ENCODE measurements around the gene HCLS1.
"Not testable (repeated sequence)": the region's sequence is repeated elsewhere in the genome, so short reads cannot be mapped to it uniquely, and the experiment has no call there.

Gene HCLS1

GRCh38 chr3:121698476-121698875, 37.8 kb upstream of the HCLS1 start:
- H3K4me3 ChIP-seq (ENCODE audit: low read depth, low read length): no peak overlapping the region
- TF ChIP-seq, protein P1, sequence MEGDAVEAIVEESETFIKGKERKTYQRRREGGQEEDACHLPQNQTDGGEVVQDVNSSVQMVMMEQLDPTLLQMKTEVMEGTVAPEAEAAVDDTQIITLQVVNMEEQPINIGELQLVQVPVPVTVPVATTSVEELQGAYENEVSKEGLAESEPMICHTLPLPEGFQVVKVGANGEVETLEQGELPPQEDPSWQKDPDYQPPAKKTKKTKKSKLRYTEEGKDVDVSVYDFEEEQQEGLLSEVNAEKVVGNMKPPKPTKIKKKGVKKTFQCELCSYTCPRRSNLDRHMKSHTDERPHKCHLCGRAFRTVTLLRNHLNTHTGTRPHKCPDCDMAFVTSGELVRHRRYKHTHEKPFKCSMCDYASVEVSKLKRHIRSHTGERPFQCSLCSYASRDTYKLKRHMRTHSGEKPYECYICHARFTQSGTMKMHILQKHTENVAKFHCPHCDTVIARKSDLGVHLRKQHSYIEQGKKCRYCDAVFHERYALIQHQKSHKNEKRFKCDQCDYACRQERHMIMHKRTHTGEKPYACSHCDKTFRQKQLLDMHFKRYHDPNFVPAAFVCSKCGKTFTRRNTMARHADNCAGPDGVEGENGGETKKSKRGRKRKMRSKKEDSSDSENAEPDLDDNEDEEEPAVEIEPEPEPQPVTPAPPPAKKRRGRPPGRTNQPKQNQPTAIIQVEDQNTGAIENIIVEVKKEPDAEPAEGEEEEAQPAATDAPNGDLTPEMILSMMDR (IDR thresholded peaks at IDR 0.05; ENCODE audit: low read depth, low read length, missing control alignments): no peak
- DNase-seq (ENCODE audit: low read depth): no peak

DNA sequence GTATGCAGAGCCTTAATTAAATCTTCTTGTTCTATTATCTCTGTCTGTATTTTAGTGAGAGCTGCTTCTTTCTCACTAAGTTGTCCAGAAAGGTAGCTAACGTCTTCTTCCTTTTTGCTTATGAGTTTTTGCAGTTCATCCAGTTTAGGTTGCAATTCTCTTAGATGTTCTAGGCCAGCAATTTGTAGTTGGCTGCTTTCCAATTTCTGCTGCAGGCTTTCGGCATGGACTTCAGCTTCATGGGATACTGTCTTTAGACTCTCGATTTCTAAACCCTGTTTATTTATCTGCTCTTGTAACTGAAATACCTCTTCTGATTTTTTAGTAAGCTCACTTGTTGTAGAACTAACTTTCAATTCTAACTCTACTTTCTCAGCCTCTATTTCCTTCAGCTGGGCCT, 35.5 kb upstream of the HCLS1 start:
- no peak overlapping the region for H3K4me3 ChIP-seq (ENCODE audit: low read depth, low read length)

GRCh38 chr3:121692010-121692699, 31.5 kb upstream of the HCLS1 start:
- TF ChIP-seq, protein P1 (IDR thresholded peaks at IDR 0.05; ENCODE audit: low read depth, low read length, missing control alignments): no peak
- DNase-seq (ENCODE audit: low read depth): no peak
- H3K4me3 ChIP-seq (ENCODE audit: low read depth, low read length): no peak overlapping the region

More for the DNA sequence above, 35.5 kb upstream of the HCLS1 start:
- DNase-seq (ENCODE audit: low read depth): no peak
- TF ChIP-seq, protein P1 (IDR thresholded peaks at IDR 0.05; ENCODE audit: low read depth, low read length, missing control alignments): no peak

GRCh38 chr3:121690777-121691405, 30.2 kb upstream of the HCLS1 start:
- peak; percentile 18 for DNase-seq (ENCODE audit: low read depth)
- no peak overlapping the region for H3K4me3 ChIP-seq (ENCODE audit: low read depth, low read length)
- TF ChIP-seq, protein P1 (IDR thresholded peaks at IDR 0.05; ENCODE audit: low read depth, low read length, missing control alignments): no peak

GRCh38 chr3:121688747-121689146, 28.0 kb upstream of the HCLS1 start:
- not testable (repeated sequence) for H3K4me3 ChIP-seq (ENCODE audit: low read depth, low read length); DNase-seq (ENCODE audit: low read depth)

DNA sequence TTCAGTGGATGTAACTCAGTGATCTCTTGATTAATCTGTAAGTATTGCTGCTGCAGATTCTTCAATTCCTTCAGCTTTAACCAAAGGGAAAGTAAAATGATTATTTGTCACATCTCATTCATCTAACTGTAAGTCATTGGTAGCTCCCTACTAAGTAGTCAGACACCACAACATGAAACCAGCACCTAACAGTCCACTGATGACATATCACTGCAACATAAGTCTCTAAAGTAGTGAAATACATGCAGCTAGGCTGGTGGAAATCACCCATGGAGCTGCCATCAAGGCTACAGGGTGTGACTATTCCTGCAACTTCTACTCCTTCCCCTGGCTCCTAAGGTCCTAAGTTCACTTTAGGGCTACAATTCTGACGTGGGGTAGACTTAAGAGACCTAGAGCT, 21.1 kb upstream of the HCLS1 start:
- no peak for DNase-seq (ENCODE audit: low read depth)
- H3K4me3 ChIP-seq (ENCODE audit: low read depth, low read length): no peak overlapping the region
- TF ChIP-seq, protein P1 (IDR thresholded peaks at IDR 0.05; ENCODE audit: low read depth, low read length, missing control alignments): no peak

DNA sequence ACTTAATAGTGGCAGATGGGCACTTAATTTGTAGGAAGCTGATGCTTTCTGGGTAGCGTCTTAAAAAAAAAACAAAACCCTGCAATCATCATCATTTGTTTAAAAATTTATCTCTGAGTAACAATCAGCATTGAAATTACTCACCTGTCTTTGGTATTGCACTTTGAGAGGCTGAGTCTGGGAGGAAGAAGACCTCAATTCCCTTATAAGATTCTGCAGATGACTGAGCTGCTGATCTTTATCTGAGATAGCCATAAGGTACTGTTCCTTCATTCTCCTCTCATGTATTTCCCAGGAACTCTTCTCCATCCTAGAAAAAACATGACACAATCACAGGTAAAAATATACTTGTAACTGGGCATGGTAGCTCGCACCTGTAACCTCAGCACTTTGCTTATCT, 16.4 kb upstream of the HCLS1 start:
- TF ChIP-seq, protein P1 (IDR thresholded peaks at IDR 0.05; ENCODE audit: low read depth, low read length, missing control alignments): no peak
- no peak for DNase-seq (ENCODE audit: low read depth)
- no peak overlapping the region for H3K4me3 ChIP-seq (ENCODE audit: low read depth, low read length)
